ENCODE measurements around the gene RPL18.
A peak's percentile ranks its signal among the peaks of the same experiment; 100 is the strongest.
"Not testable (repeated sequence)": the region's sequence is repeated elsewhere in the genome, so short reads cannot be mapped to it uniquely, and the experiment has no call there.

Gene RPL18

GRCh38 chr19:48618916-48619691, at the start of gene RPL18, which contains the start of gene SPHK2:
Gene RPL18 (minus strand): TSS chr19:48619178. CDS start chr19:48619143, 35 bp downstream.
Gene SPHK2 (plus strand): TSS chr19:48619506. CDS start chr19:48620515, 1,009 bp downstream.
- DNase-seq, result peak; percentile 100

GRCh38 chr19:48668761-48669160, 49.8 kb upstream of the RPL18 start:
- DNase-seq, result no peak

- no peak for DNase-seq
Measured at GRCh38 chr19:48668332-48668731, 49.4 kb upstream of the RPL18 start.

- DNase-seq, result no peak
Measured at GRCh38 chr19:48665786-48666185, 46.8 kb upstream of the RPL18 start.

- DNase-seq, result no peak
Measured at GRCh38 chr19:48664476-48664875, 45.5 kb upstream of the RPL18 start.

- DNase-seq, result no peak
Measured at GRCh38 chr19:48663667-48664066, 44.7 kb upstream of the RPL18 start.

GRCh38 chr19:48661711-48662090, 42.7 kb upstream of the RPL18 start:
- DNase-seq, result no peak

- peak; percentile 97 for DNase-seq
Measured at GRCh38 chr19:48660852-48661710, 42.1 kb upstream of the RPL18 start.

- no peak for DNase-seq
Measured at GRCh38 chr19:48659768-48660167, 40.8 kb upstream of the RPL18 start.

GRCh38 chr19:48658483-48658882, 39.5 kb upstream of the RPL18 start:
- no peak for DNase-seq

- DNase-seq, result not testable (repeated sequence)
Measured at GRCh38 chr19:48657828-48658227, 38.9 kb upstream of the RPL18 start.

GRCh38 chr19:48656840-48657474, 38.0 kb upstream of the RPL18 start:
- no peak for DNase-seq

- DNase-seq, result peak; percentile 77
Measured at GRCh38 chr19:48654299-48655059, 35.5 kb upstream of the RPL18 start.

- no peak for DNase-seq
Measured at GRCh38 chr19:48651683-48652048, 32.7 kb upstream of the RPL18 start.

GRCh38 chr19:48650974-48651682, 32.1 kb upstream of the RPL18 start:
- DNase-seq, result no peak

GRCh38 chr19:48648134-48648533, 29.2 kb upstream of the RPL18 start:
- no peak for DNase-seq

- DNase-seq, result no peak
Measured at GRCh38 chr19:48646722-48647216, 27.8 kb upstream of the RPL18 start.

- peak; percentile 98 for DNase-seq
Measured at GRCh38 chr19:48646001-48646721, 27.2 kb upstream of the RPL18 start, which contains the start of gene CA11. Gene CA11 (minus strand): TSS chr19:48646187. CDS start chr19:48645632, 555 bp downstream.

- DNase-seq, result no peak
Measured at GRCh38 chr19:48645620-48646000, 26.6 kb upstream of the RPL18 start.

GRCh38 chr19:48644839-48645619, 26.1 kb upstream of the RPL18 start:
- peak; percentile 84 for DNase-seq
